ENCODE results near the gene IGF2R. TPM values are rescaled to one million over a fixed set of nuclear protein-coding genes. Genes with fewer than 3 reads are reported as not detected.
A peak's percentile ranks its signal among the peaks of the same experiment; 100 is the strongest.

IGF2R gene
- total RNA-seq, 4 donors from 2014 or later = 38.2 to 56.1 (median 52.0) TPM

- H3K27ac ChIP-seq = no peak overlapping the region
- no peaks in the 10 kb centered on the region for H3K9me3 ChIP-seq
- peaks cover 17 to 69% (median 34%) of the 10 kb centered on the region in 3 donors for H3K4me1 ChIP-seq
- 91 to 92% methylated on average over 15 to 17 of the region's 17 CpGs for WGBS, 2 donors
- no peak overlapping the region for H3K4me3 ChIP-seq
- no peaks in the 10 kb centered on the region for H3K27me3 ChIP-seq
- H3K36me3 ChIP-seq = peaks cover 5 to 69% (median 16%) of the 10 kb centered on the region in 3 donors
- DNase-seq = no peak
- TF ChIP-seq POLR2A (IDR thresholded peaks at IDR 0.05) (no peak), CTCF (IDR thresholded peaks at IDR 0.05) (no peak)
- intact Hi-C loops (cut with DNase I) = loop anchor here (10.0 kb wide), 2 partner anchors 59 to 339 kb away; partner anchors contain the start of gene SOD2
Measured at GRCh38 chr6:160034036-160034930, 65.4 kb downstream of the IGF2R start.

- Histone ChIP-seq H3K4me3 (no peak overlapping the region), H3K27ac (peak overlapping the region; percentile 68 to 87 (median 76)), H3K4me1 (peaks cover 17 to 68% (median 30%) of the 10 kb centered on the region in 3 donors), H3K9me3 (no peaks in the 10 kb centered on the region), H3K36me3 (peaks cover 13 to 69% (median 16%) of the 10 kb centered on the region in 3 donors), H3K27me3 (no peaks in the 10 kb centered on the region)
- TF ChIP-seq POLR2A (IDR thresholded peaks at IDR 0.05) (no peak), CTCF (IDR thresholded peaks at IDR 0.05) (no peak)
- WGBS, 2 donors = 92% methylated on average over 5 of the region's 7 CpGs; no CpG with 5 or more reads in 1 of the 2 donors
- intact Hi-C loops (cut with DNase I) = loop anchor here (10.0 kb wide), 2 partner anchors 60 to 340 kb away; partner anchors contain the start of gene SOD2
- no peak for DNase-seq
Measured at GRCh38 chr6:160035241-160035640, 66.4 kb downstream of the IGF2R start.

GRCh38 chr6:160035693-160036330 is 66.9 kb downstream of the IGF2R start:
- TF ChIP-seq POLR2A (IDR thresholded peaks at IDR 0.05) (no peak), CTCF (IDR thresholded peaks at IDR 0.05) (no peak)
- intact Hi-C loops (cut with DNase I) = loop anchor here (10.0 kb wide), 2 partner anchors 61 to 341 kb away; partner anchors contain the start of gene SOD2
- no peak for DNase-seq
- peaks cover 16 to 70% (median 17%) of the 10 kb centered on the region in 3 donors for H3K36me3 ChIP-seq
- peaks cover 18 to 68% (median 27%) of the 10 kb centered on the region in 3 donors for H3K4me1 ChIP-seq
- H3K27ac ChIP-seq = peak overlapping the region; percentile 68 to 87 (median 76)
- 87 to 92% methylated on average over 8 to 12 of the region's 12 CpGs for WGBS, 2 donors
- H3K4me3 ChIP-seq = no peak overlapping the region
- H3K9me3 ChIP-seq = no peaks in the 10 kb centered on the region
- H3K27me3 ChIP-seq = no peaks in the 10 kb centered on the region

GRCh38 chr6:160036331-160036695 is 67.4 kb downstream of the IGF2R start:
- Histone ChIP-seq H3K4me1 (peaks cover 23 to 70% (median 32%) of the 10 kb centered on the region in 3 donors), H3K4me3 (no peak overlapping the region), H3K27ac (peak overlapping the region; percentile 68 to 87 (median 76)), H3K36me3 (peaks cover 16 to 74% (median 16%) of the 10 kb centered on the region in 3 donors), H3K9me3 (no peaks in the 10 kb centered on the region), H3K27me3 (no peaks in the 10 kb centered on the region)
- TF ChIP-seq POLR2A (IDR thresholded peaks at IDR 0.05) = no peak
- no peak for TF ChIP-seq CTCF (IDR thresholded peaks at IDR 0.05)
- intact Hi-C loops (cut with DNase I) = loop anchor here (10.0 kb wide), 2 partner anchors 62 to 342 kb away; partner anchors contain the start of gene SOD2
- DNase-seq = no peak
- WGBS, 2 donors = 54 to 56% methylated on average over 4 to 5 of the region's 6 CpGs

Measured in esophagus squamous epithelium (tissue), 5 donors.